Measurements from ENCODE around the gene BEND6. TPM values are rescaled to one million over a fixed set of nuclear protein-coding genes. Genes with fewer than 3 reads are reported as not detected.

BEND6 gene
- total RNA-seq, 1 donor from 2014 or later, result 1.5 TPM

GRCh38 chr6:57021086-57021720 lies 66.3 kb downstream of the BEND6 start:
- intact Hi-C loops (cut with DNase I), result no loop called here
- H3K4me1 ChIP-seq, result no peaks in the 10 kb centered on the region

GRCh38 chr6:57024321-57024720 lies 69.4 kb downstream of the BEND6 start:
- TF ChIP-seq CTCF (IDR thresholded peaks at IDR 0.05), result no peak
- no peak for TF ChIP-seq POLR2AphosphoS5 (IDR thresholded peaks at IDR 0.05; ENCODE audit: insufficient read depth in 1 of 2, low read depth in 1 of 2)
- no peak for TF ChIP-seq POLR2A (IDR thresholded peaks at IDR 0.05)
- Histone ChIP-seq H3K4me3 (no peak overlapping the region), H3K36me3 (no peaks in the 10 kb centered on the region), H3K4me1 (no peaks in the 10 kb centered on the region), H3K27ac (no peak overlapping the region), H3K27me3 (no peaks in the 10 kb centered on the region), H3K9me3 (no peaks in the 10 kb centered on the region)
- intact Hi-C loops (cut with DNase I), result no loop called here
- no peak for DNase-seq (ENCODE audit: extremely low spot score in 2 of 2)

More at GRCh38 chr6:57021086-57021720, 66.3 kb downstream of the BEND6 start:
- Histone ChIP-seq H3K9me3 (no peaks in the 10 kb centered on the region), H3K27me3 (no peaks in the 10 kb centered on the region), H3K4me3 (no peak overlapping the region), H3K36me3 (no peaks in the 10 kb centered on the region), H3K27ac (no peak overlapping the region)
- DNase-seq (ENCODE audit: extremely low spot score in 2 of 2), result no peak
- no peak for TF ChIP-seq POLR2AphosphoS5 (IDR thresholded peaks at IDR 0.05; ENCODE audit: insufficient read depth in 1 of 2, low read depth in 1 of 2)
- TF ChIP-seq POLR2A (IDR thresholded peaks at IDR 0.05), result no peak
- TF ChIP-seq CTCF (IDR thresholded peaks at IDR 0.05), result peak in 2 of 3 experiments; percentile 30 to 46

- no peaks in the 10 kb centered on the region for H3K9me3 ChIP-seq
- intact Hi-C loops (cut with DNase I), result no loop called here
Measured at GRCh38 chr6:57024775-57025174, 69.9 kb downstream of the BEND6 start.

GRCh38 chr6:57026001-57026400 lies 71.1 kb downstream of the BEND6 start:
- Histone ChIP-seq H3K27ac (no peak overlapping the region), H3K4me3 (no peak overlapping the region), H3K9me3 (no peaks in the 10 kb centered on the region), H3K4me1 (no peaks in the 10 kb centered on the region), H3K27me3 (no peaks in the 10 kb centered on the region), H3K36me3 (no peaks in the 10 kb centered on the region)
- no peak for DNase-seq (ENCODE audit: extremely low spot score in 2 of 2)
- intact Hi-C loops (cut with DNase I), result no loop called here
- TF ChIP-seq CTCF (IDR thresholded peaks at IDR 0.05), result no peak
- no peak for TF ChIP-seq POLR2A (IDR thresholded peaks at IDR 0.05)
- TF ChIP-seq POLR2AphosphoS5 (IDR thresholded peaks at IDR 0.05; ENCODE audit: insufficient read depth in 1 of 2, low read depth in 1 of 2), result no peak

More at GRCh38 chr6:57024775-57025174, 69.9 kb downstream of the BEND6 start:
- no peak overlapping the region for H3K4me3 ChIP-seq
- no peak overlapping the region for H3K27ac ChIP-seq
- H3K4me1 ChIP-seq, result no peaks in the 10 kb centered on the region
- DNase-seq (ENCODE audit: extremely low spot score in 2 of 2), result no peak
- no peaks in the 10 kb centered on the region for H3K36me3 ChIP-seq
- TF ChIP-seq POLR2AphosphoS5 (IDR thresholded peaks at IDR 0.05; ENCODE audit: insufficient read depth in 1 of 2, low read depth in 1 of 2) (no peak), CTCF (IDR thresholded peaks at IDR 0.05) (no peak), POLR2A (IDR thresholded peaks at IDR 0.05) (no peak)
- H3K27me3 ChIP-seq, result no peaks in the 10 kb centered on the region

GRCh38 chr6:57027301-57027700 lies 72.4 kb downstream of the BEND6 start:
- Histone ChIP-seq H3K36me3 (no peaks in the 10 kb centered on the region), H3K4me3 (no peak overlapping the region), H3K27me3 (no peaks in the 10 kb centered on the region), H3K4me1 (no peaks in the 10 kb centered on the region), H3K27ac (no peak overlapping the region), H3K9me3 (no peaks in the 10 kb centered on the region)
- no peak for TF ChIP-seq POLR2AphosphoS5 (IDR thresholded peaks at IDR 0.05; ENCODE audit: insufficient read depth in 1 of 2, low read depth in 1 of 2)
- no peak for TF ChIP-seq POLR2A (IDR thresholded peaks at IDR 0.05)
- no peak for TF ChIP-seq CTCF (IDR thresholded peaks at IDR 0.05)
- intact Hi-C loops (cut with DNase I), result no loop called here
- DNase-seq (ENCODE audit: extremely low spot score in 2 of 2), result no peak

Measured in vagina (tissue), 2 donors.